IMR-90 (cell line): ENCODE results near the gene DGAT2L6. TPM values are rescaled to one million over a fixed set of nuclear protein-coding genes. Genes with fewer than 3 reads are reported as not detected.

Experiments
- ATAC-seq: fragments of 200-7000 bp; cut with Tn5 transposase; 2 replicates; pipeline ENCODE4 v1.9.1; 2020; ENCODE audit warnings: low read depth, mild to moderate bottlenecking, moderate library complexity
- BruUV-seq: library from RNA; stranded (reverse); fragments of 400-500 nt; replicated peaks from 2 replicates; lab custom pipeline; 2021; lab: Mats Ljungman, UMichigan
- CTCF ChIA-PET: fragments of 300-600 bp; formaldehyde crosslinking; extraction: SDS; loops from one replicate; lab custom pipeline; 2021; ENCODE audit warnings: antibody characterized with exemption; lab: Yijun Ruan, JAX
- POLR2A ChIA-PET: fragments of 300-600 bp; sonication (Branson Sonifier 250); formaldehyde crosslinking; loops from one replicate; lab custom pipeline; 2022; ENCODE audit warnings: antibody characterized with exemption; ENCODE audit not compliant: unreplicated experiment; lab: Charles Lee
- DNase-seq: peaks from one replicate; pipeline ENCODE4 v3.0.0; 2013
- H2AFZ ChIP-seq: replicated peaks from 2 replicates; pipeline ENCODE3; 2013; ENCODE audit warnings: low read length, mild to moderate bottlenecking; ENCODE audit not compliant: poor library complexity
- H2AK5ac ChIP-seq: 2 replicates; pipeline ENCODE4 v1.6.1; 2013; ENCODE audit warnings: low read depth, low read length, inconsistent platforms
- H2AK9ac ChIP-seq: replicated peaks from 2 replicates; pipeline ENCODE3; 2013; ENCODE audit warnings: mild to moderate bottlenecking, low read depth, low read length, moderate library complexity; ENCODE audit not compliant: poor library complexity
- H2BK120ac ChIP-seq: 2 replicates; pipeline ENCODE4 v1.6.1; 2013; ENCODE audit warnings: low read depth, low read length, inconsistent platforms
- H2BK15ac ChIP-seq: 3 replicates; pipeline ENCODE4 v1.6.1; 2013; ENCODE audit warnings: low read depth, low read length, inconsistent platforms
- H2BK20ac ChIP-seq: 2 replicates; pipeline ENCODE4 v1.6.1; 2013; ENCODE audit warnings: low read depth, mild to moderate bottlenecking, inconsistent platforms, low read length, moderate library complexity
- H2BK5ac ChIP-seq: 2 replicates; pipeline ENCODE4 v1.6.1; 2013; ENCODE audit warnings: mild to moderate bottlenecking, low read depth, low read length, inconsistent platforms; ENCODE audit not compliant: poor library complexity, severe bottlenecking
- H3K14ac ChIP-seq: replicated peaks from 2 replicates; pipeline ENCODE4 v1.6.1; 2013; ENCODE audit warnings: low read depth, low read length, inconsistent platforms
- H3K18ac ChIP-seq: 2 replicates; pipeline ENCODE4 v1.6.1; 2013; ENCODE audit warnings: low read depth, low read length, control low read depth
- H3K23ac ChIP-seq: 2 replicates; pipeline ENCODE4 v1.6.1; 2013; ENCODE audit warnings: low read depth, low read length, inconsistent platforms
- H3K27ac ChIP-seq: 2 replicates; pipeline ENCODE4 v1.5.1; 2013; ENCODE audit warnings: mild to moderate bottlenecking, control low read depth, low read length; ENCODE audit not compliant: insufficient read depth
- H3K27me3 ChIP-seq: 2 replicates; pipeline ENCODE4 v1.6.1; 2013; ENCODE audit warnings: low read length; ENCODE audit not compliant: control insufficient read depth, insufficient read depth
- H3K36me3 ChIP-seq: 2 replicates; pipeline ENCODE4 v1.6.1; 2013; ENCODE audit warnings: low read length, mixed read lengths; ENCODE audit not compliant: control insufficient read depth, insufficient read depth
- H3K4ac ChIP-seq: 2 replicates; pipeline ENCODE4 v1.6.1; 2013; ENCODE audit warnings: low read depth, low read length, inconsistent platforms
- H3K4me1 ChIP-seq: 2 replicates; pipeline ENCODE4 v1.6.1; 2013; ENCODE audit warnings: low read length, mixed read lengths; ENCODE audit not compliant: control insufficient read depth, insufficient read depth
- H3K4me2 ChIP-seq: 2 replicates; pipeline ENCODE4 v1.6.1; 2013; ENCODE audit warnings: low read depth, mild to moderate bottlenecking, control low read depth, low read length, moderate library complexity
- H3K4me3 ChIP-seq: 2 replicates; pipeline ENCODE4 v1.5.1; 2013; ENCODE audit warnings: low read depth, mild to moderate bottlenecking, control low read depth, low read length, moderate library complexity; ENCODE audit not compliant: insufficient read depth
- H3K56ac ChIP-seq: 2 replicates; pipeline ENCODE4 v1.6.1; 2013; ENCODE audit warnings: low read length, inconsistent platforms; ENCODE audit not compliant: insufficient read depth; ENCODE audit errors: extremely low read depth
- H3K79me1 ChIP-seq, 2 experiments: 2 replicates each; pipeline ENCODE4 v1.6.1; 2013; ENCODE audit warnings: low read length in 2 of 2, inconsistent platforms in 1 of 2, low read depth in 1 of 2
- H3K9ac ChIP-seq: 2 replicates; pipeline ENCODE4 v1.6.1; 2013; ENCODE audit warnings: low read depth, low read length, control low read depth
- H3K9me1 ChIP-seq: 2 replicates; pipeline ENCODE4 v1.6.1; 2013; ENCODE audit warnings: low read length, inconsistent platforms; ENCODE audit not compliant: insufficient read depth
- H3K9me3 ChIP-seq: 2 replicates; pipeline ENCODE4 v1.6.1; 2013; ENCODE audit warnings: low read length; ENCODE audit not compliant: control insufficient read depth, insufficient read depth
- H4K20me1 ChIP-seq: 2 replicates; pipeline ENCODE4 v1.6.1; 2013; ENCODE audit warnings: low read length, inconsistent platforms; ENCODE audit not compliant: insufficient read depth
- H4K5ac ChIP-seq: 2 replicates; pipeline ENCODE4 v1.6.1; 2013; ENCODE audit warnings: mild to moderate bottlenecking, low read depth, low read length, control low read depth
- H4K8ac ChIP-seq, 2 experiments: 2 replicates each; pipeline ENCODE4 v1.6.1; 2013; ENCODE audit warnings: low read depth in 2 of 2, low read length in 2 of 2, control low read depth in 1 of 2, inconsistent platforms in 1 of 2
- H4K91ac ChIP-seq: 2 replicates; pipeline ENCODE4 v1.6.1; 2013; ENCODE audit warnings: low read depth, low read length, inconsistent platforms; ENCODE audit not compliant: insufficient read depth
- BHLHE40 ChIP-seq: fragments of 150-350 bp; IDR thresholded peaks from 2 replicates; pipeline ENCODE4 v1.6.1; 2016; ENCODE audit warnings: mild to moderate bottlenecking, low read depth, low read length
- CHD1 ChIP-seq: IDR thresholded peaks from 2 replicates; pipeline ENCODE4 v1.6.1; 2012; ENCODE audit warnings: low read depth, low read length, improper control_type of control experiment
- ELK1 ChIP-seq: fragments of 150-350 bp; IDR thresholded peaks from 2 replicates; pipeline ENCODE4 v1.6.1; 2016; ENCODE audit warnings: low read depth, mild to moderate bottlenecking, low read length, moderate library complexity, borderline replicate concordance
- FOS ChIP-seq: fragments of 150-350 bp; IDR thresholded peaks from 2 replicates; pipeline ENCODE4 v1.6.1; 2016; ENCODE audit warnings: low read depth, low read length
- MAFK ChIP-seq: IDR thresholded peaks from 2 replicates; pipeline ENCODE4 v1.6.1; 2012; ENCODE audit warnings: low read depth, low read length, improper control_type of control experiment
- MAZ ChIP-seq: IDR thresholded peaks from 2 replicates; pipeline ENCODE4 v1.6.1; 2012; ENCODE audit warnings: low read depth, mild to moderate bottlenecking, low read length, improper control_type of control experiment, moderate library complexity, borderline replicate concordance
- NFE2L2 ChIP-seq: fragments of 150-350 bp; IDR thresholded peaks from 2 replicates; pipeline ENCODE4 v1.6.1; 2016; ENCODE audit warnings: low read depth, mild to moderate bottlenecking, low read length
- RAD21 ChIP-seq: IDR thresholded peaks from 2 replicates; pipeline ENCODE4 v1.6.1; 2012; ENCODE audit warnings: low read length, improper control_type of control experiment
- RCOR1 ChIP-seq: IDR thresholded peaks from 2 replicates; pipeline ENCODE4 v1.6.1; 2012; ENCODE audit warnings: mild to moderate bottlenecking, low read length, improper control_type of control experiment; ENCODE audit not compliant: insufficient replicate concordance
- RFX5 ChIP-seq: IDR thresholded peaks from 2 replicates; pipeline ENCODE4 v1.8.0; 2012; ENCODE audit warnings: low read depth, mild to moderate bottlenecking, low read length, moderate library complexity
- WGBS, 2 experiments: methylation state at CpG; one replicate each; pipeline versions ENCODE4 v1.1.5 to v1.1.7; 2013; ENCODE audit warnings: missing lambda C conversion rate in 2 of 2; ENCODE audit not compliant: insufficient read length in 1 of 2; ENCODE audit errors: extremely low coverage in 2 of 2; 5-methylcytosine and 5-hydroxymethylcytosine counted together
- dilution Hi-C: fragments of 300-500 bp; cut with HindIII; formaldehyde crosslinking; loops from one replicate; pipeline ENCODE4 v1.14.3; 2018; ENCODE audit warnings: low sequenced_read_pairs; ENCODE audit not compliant: unreplicated experiment
- in situ Hi-C: fragments of 300-500 bp; cut with MboI; formaldehyde crosslinking; loops from 3 replicates; pipeline ENCODE4 v1.14.3; 2019; ENCODE audit warnings: low sequenced_read_pairs, inconsistent platforms, mixed read lengths
- intact Hi-C: fragments of 100-400 bp; cut with micrococcal nuclease; formaldehyde crosslinking; loops from 2 replicates; pipeline ENCODE4 v1.10.0; 2022
- polyA plus RNA-seq, 3 experiments: library from polyadenylated mRNA; depleted of rRNA; stranded (reverse); fragments of >200 nt; gene quantifications; 2 replicates each; pipeline ENCODE4 v1.2.3, GENCODE V29; 2012; ENCODE audit warnings: low replicate concordance in 1 of 3
- total RNA-seq: library from RNA; depleted of rRNA; stranded (reverse); fragments of >200 nt; gene quantifications from 2 replicates; pipeline ENCODE4 v1.2.3, GENCODE V29; 2012
- TF ChIP-seq, protein P1 (sequence below): fragments of 150-350 bp; IDR thresholded peaks from 2 replicates; pipeline ENCODE4 v1.6.1; 2017; ENCODE audit warnings: mild to moderate bottlenecking, antibody characterized with exemption, low read length, low read depth
- TF ChIP-seq, protein P2 (sequence below): conservative IDR thresholded peaks from 2 replicates; pipeline ENCODE4 v1.5.1; 2012; ENCODE audit warnings: mild to moderate bottlenecking, low read depth, low read length, improper control_type of control experiment

DGAT2L6 gene
- total and polyA plus RNA-seq, 2 of the 4 experiments (the other 2 are of a cell fraction) = not detected

DNA sequence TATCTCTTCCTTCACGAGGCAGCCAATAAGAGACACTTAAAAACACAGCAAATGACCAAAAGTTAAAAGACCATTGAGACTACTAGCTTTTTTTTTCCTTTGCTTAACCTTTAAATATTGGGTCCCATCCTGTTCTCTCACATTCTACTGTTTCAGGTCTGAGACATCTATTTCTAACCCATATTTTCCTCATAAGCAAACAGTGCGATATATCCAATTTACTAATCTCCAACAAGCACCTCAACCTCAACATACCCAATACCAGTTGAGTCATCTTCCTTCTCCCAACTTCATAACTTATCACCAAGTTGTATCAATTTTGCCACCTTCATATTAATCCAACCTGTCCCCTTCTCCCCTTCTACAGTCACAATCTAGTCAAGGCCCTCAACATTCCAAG is 64.2 kb downstream of the DGAT2L6 start:
- Histone ChIP-seq H3K4ac (no peak overlapping the region), H3K4me3 (no peak overlapping the region), H3K9me1 (no peaks in the 10 kb centered on the region), H3K14ac (no peak overlapping the region), H3K27me3 (peaks cover 21% of the 10 kb centered on the region), H3K9me3 (no peaks in the 10 kb centered on the region), H3K27ac (no peak overlapping the region), H2AK9ac (no peak overlapping the region), H2BK20ac (no peak overlapping the region), H2BK120ac (no peak overlapping the region), H2BK15ac (no peak overlapping the region), H4K91ac (no peak overlapping the region), H4K5ac (no peak overlapping the region), H3K36me3 (no peaks in the 10 kb centered on the region), H2AK5ac (no peak overlapping the region), H3K56ac (no peak overlapping the region), H4K8ac (no peak overlapping the region), H3K4me1 (no peaks in the 10 kb centered on the region), H2BK5ac (no peak overlapping the region), H3K23ac (no peak overlapping the region), H3K4me2 (no peak overlapping the region), H3K18ac (no peak overlapping the region), H4K20me1 (no peaks in the 10 kb centered on the region), H3K9ac (no peak overlapping the region), H3K79me1 (no peaks in the 10 kb centered on the region), H2AFZ (no peak overlapping the region)
- intact Hi-C loops (no loop called here), dilution Hi-C loops (no loop called here), in situ Hi-C loops (no loop called here)
- DNase-seq (no peak), ATAC-seq (no peak)
- TF ChIP-seq MAZ (no peak), BHLHE40 (no peak), RAD21 (no peak), MAFK (no peak), CHD1 (no peak), FOS (no peak), ELK1 (no peak), RFX5 (no peak), NFE2L2 (no peak), RCOR1 (no peak)
- TF ChIP-seq, protein P1, sequence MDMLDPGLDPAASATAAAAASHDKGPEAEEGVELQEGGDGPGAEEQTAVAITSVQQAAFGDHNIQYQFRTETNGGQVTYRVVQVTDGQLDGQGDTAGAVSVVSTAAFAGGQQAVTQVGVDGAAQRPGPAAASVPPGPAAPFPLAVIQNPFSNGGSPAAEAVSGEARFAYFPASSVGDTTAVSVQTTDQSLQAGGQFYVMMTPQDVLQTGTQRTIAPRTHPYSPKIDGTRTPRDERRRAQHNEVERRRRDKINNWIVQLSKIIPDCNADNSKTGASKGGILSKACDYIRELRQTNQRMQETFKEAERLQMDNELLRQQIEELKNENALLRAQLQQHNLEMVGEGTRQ = no peak
- TF ChIP-seq, protein P2, sequence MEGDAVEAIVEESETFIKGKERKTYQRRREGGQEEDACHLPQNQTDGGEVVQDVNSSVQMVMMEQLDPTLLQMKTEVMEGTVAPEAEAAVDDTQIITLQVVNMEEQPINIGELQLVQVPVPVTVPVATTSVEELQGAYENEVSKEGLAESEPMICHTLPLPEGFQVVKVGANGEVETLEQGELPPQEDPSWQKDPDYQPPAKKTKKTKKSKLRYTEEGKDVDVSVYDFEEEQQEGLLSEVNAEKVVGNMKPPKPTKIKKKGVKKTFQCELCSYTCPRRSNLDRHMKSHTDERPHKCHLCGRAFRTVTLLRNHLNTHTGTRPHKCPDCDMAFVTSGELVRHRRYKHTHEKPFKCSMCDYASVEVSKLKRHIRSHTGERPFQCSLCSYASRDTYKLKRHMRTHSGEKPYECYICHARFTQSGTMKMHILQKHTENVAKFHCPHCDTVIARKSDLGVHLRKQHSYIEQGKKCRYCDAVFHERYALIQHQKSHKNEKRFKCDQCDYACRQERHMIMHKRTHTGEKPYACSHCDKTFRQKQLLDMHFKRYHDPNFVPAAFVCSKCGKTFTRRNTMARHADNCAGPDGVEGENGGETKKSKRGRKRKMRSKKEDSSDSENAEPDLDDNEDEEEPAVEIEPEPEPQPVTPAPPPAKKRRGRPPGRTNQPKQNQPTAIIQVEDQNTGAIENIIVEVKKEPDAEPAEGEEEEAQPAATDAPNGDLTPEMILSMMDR = no peak
- ChIA-PET POLR2A (no interaction called here), CTCF (no interaction called here)
- no TSS peak for BruUV-seq
- WGBS, 2 experiments = 60% methylated on average over 2 of the region's 2 CpGs; no CpG with 5 or more reads in 1 of the 2 experiments
